ENCODE data around the gene FDXR.

The FDXR gene

GRCh38 chr17:74883241-74883745, 10.5 kb upstream of the FDXR start:
- TF ChIP-seq CTCF (IDR thresholded peaks at IDR 0.05; ENCODE audit: low read depth, low read length, missing control alignments), result no peak
- no peak for DNase-seq (ENCODE audit: extremely low read depth, low read depth)
- H3K4me3 ChIP-seq (replicated peaks; ENCODE audit: low read depth, low read length), result no peak overlapping the region

GRCh38 chr17:74882517-74883240, 9.9 kb upstream of the FDXR start:
- TF ChIP-seq CTCF (IDR thresholded peaks at IDR 0.05; ENCODE audit: low read depth, low read length, missing control alignments), result no peak
- no peak for DNase-seq (ENCODE audit: extremely low read depth, low read depth)
- H3K4me3 ChIP-seq (replicated peaks; ENCODE audit: low read depth, low read length), result no peak overlapping the region

GRCh38 chr17:74881073-74881472, 8.3 kb upstream of the FDXR start:
- DNase-seq (ENCODE audit: extremely low read depth, low read depth), result no peak
- no peak for TF ChIP-seq CTCF (IDR thresholded peaks at IDR 0.05; ENCODE audit: low read depth, low read length, missing control alignments)
- no peak overlapping the region for H3K4me3 ChIP-seq (replicated peaks; ENCODE audit: low read depth, low read length)

GRCh38 chr17:74879308-74879707, 6.5 kb upstream of the FDXR start:
- H3K4me3 ChIP-seq (replicated peaks; ENCODE audit: low read depth, low read length), result no peak overlapping the region
- DNase-seq (ENCODE audit: extremely low read depth, low read depth), result no peak
- TF ChIP-seq CTCF (IDR thresholded peaks at IDR 0.05; ENCODE audit: low read depth, low read length, missing control alignments), result no peak

- no peak for DNase-seq (ENCODE audit: extremely low read depth, low read depth)
- no peak for TF ChIP-seq CTCF (IDR thresholded peaks at IDR 0.05; ENCODE audit: low read depth, low read length, missing control alignments)
- no peak overlapping the region for H3K4me3 ChIP-seq (replicated peaks; ENCODE audit: low read depth, low read length)
Observed at GRCh38 chr17:74878658-74879057, 5.9 kb upstream of the FDXR start.

- no peak overlapping the region for H3K4me3 ChIP-seq (replicated peaks; ENCODE audit: low read depth, low read length)
- no peak for DNase-seq (ENCODE audit: extremely low read depth, low read depth)
- no peak for TF ChIP-seq CTCF (IDR thresholded peaks at IDR 0.05; ENCODE audit: low read depth, low read length, missing control alignments)
Observed at GRCh38 chr17:74877592-74878548, 5.1 kb upstream of the FDXR start.

Measured in HFF-Myc (cell line).